GM23338 (cell line): ENCODE measurements around the gene COX6B2. TPM values are rescaled to one million over a fixed set of nuclear protein-coding genes. Genes with fewer than 3 reads are reported as not detected.

ENCODE experiments used
- ATAC-seq: fragments of 200-7000 bp; cut with Tn5 transposase; 3 replicates; pipeline ENCODE4 v1.9.1; 2020
- DNase-seq: peaks from one replicate; pipeline ENCODE4 v3.0.0-alpha.2; 2015; ENCODE audit warnings: low spot score
- H2AFZ ChIP-seq: fragments of 200-600 bp; sonication (generic); 2 replicates; pipeline ENCODE4 v1.8.0; 2016; ENCODE audit warnings: antibody characterized with exemption, mild to moderate bottlenecking, moderate library complexity
- H3F3A ChIP-seq: fragments of 200-600 bp; sonication (generic); replicated peaks from 2 replicates; pipeline ENCODE4 v1.8.0; 2017; ENCODE audit warnings: antibody characterized with exemption, mixed run types, low read depth
- H3K27ac ChIP-seq: fragments of 200-600 bp; sonication (generic); 2 replicates; pipeline ENCODE4 v1.6.1; 2016; ENCODE audit warnings: low read depth
- H3K27me3 ChIP-seq: fragments of 200-600 bp; sonication (generic); 2 replicates; pipeline ENCODE4 v1.8.0; 2016; ENCODE audit warnings: mild to moderate bottlenecking, mixed run types, moderate library complexity; ENCODE audit not compliant: insufficient read depth
- H3K36me3 ChIP-seq: fragments of 200-600 bp; sonication (generic); 2 replicates; pipeline ENCODE4 v1.8.0; 2016; ENCODE audit warnings: mild to moderate bottlenecking; ENCODE audit not compliant: insufficient read depth
- H3K4me1 ChIP-seq: fragments of 200-600 bp; sonication (generic); 2 replicates; pipeline ENCODE4 v1.8.0; 2016; ENCODE audit warnings: mild to moderate bottlenecking, moderate library complexity; ENCODE audit not compliant: insufficient read depth
- H3K4me2 ChIP-seq: fragments of 200-600 bp; sonication (generic); 2 replicates; pipeline ENCODE4 v1.7.1; 2017; ENCODE audit warnings: mixed run types
- H3K4me3 ChIP-seq: fragments of 200-600 bp; sonication (generic); 2 replicates; pipeline ENCODE4 v1.6.1; 2016; ENCODE audit warnings: mixed run types
- H3K79me2 ChIP-seq: fragments of 200-600 bp; sonication (generic); replicated peaks from 2 replicates; pipeline ENCODE4 v1.8.0; 2017; ENCODE audit warnings: mild to moderate bottlenecking; ENCODE audit not compliant: insufficient read depth
- H3K9me2 ChIP-seq: fragments of 200-600 bp; sonication (generic); 2 replicates; pipeline ENCODE4 v1.8.0; 2017; ENCODE audit not compliant: insufficient read depth
- H4K20me1 ChIP-seq: fragments of 200-600 bp; sonication (generic); replicated peaks from 2 replicates; pipeline ENCODE4 v1.8.0; 2017; ENCODE audit warnings: mild to moderate bottlenecking; ENCODE audit not compliant: insufficient read depth
- H3K27ac Mint-ChIP-seq: 2 replicates; pipeline ENCODE4 v1.8.0; 2020; ENCODE audit warnings: inconsistent platforms, mild to moderate bottlenecking, moderate library complexity, mixed read lengths
- H3K27me3 Mint-ChIP-seq: 3 replicates; pipeline ENCODE4 v1.8.0; 2022; ENCODE audit warnings: low read depth, mild to moderate bottlenecking, moderate library complexity, mixed read lengths, inconsistent platforms; ENCODE audit not compliant: insufficient read depth, poor library complexity
- H3K36me3 Mint-ChIP-seq: 3 replicates; pipeline ENCODE4 v1.8.0; 2021; ENCODE audit warnings: low read depth, mild to moderate bottlenecking, inconsistent platforms, moderate library complexity, mixed read lengths
- H3K4me1 Mint-ChIP-seq: 3 replicates; pipeline ENCODE4 v1.8.0; 2020; ENCODE audit warnings: mild to moderate bottlenecking, inconsistent platforms, mixed read lengths
- H3K4me3 Mint-ChIP-seq: 3 replicates; pipeline ENCODE4 v1.8.0; 2021; ENCODE audit warnings: moderate library complexity, mild to moderate bottlenecking, inconsistent platforms, mixed read lengths
- H3K9me3 Mint-ChIP-seq: 3 replicates; pipeline ENCODE4 v1.8.0; 2020; ENCODE audit warnings: moderate library complexity, mild to moderate bottlenecking, inconsistent platforms, mixed read lengths
- CREB1 ChIP-seq: fragments of 250-450 bp; sonication (Bioruptor Pico); IDR thresholded peaks from 2 replicates; pipeline ENCODE4 v1.5.0; 2020; ENCODE audit warnings: low read depth, mild to moderate bottlenecking, moderate library complexity
- EZH2 ChIP-seq: fragments of 200-600 bp; sonication (generic); IDR thresholded peaks from one replicate; pipeline ENCODE4 v1.8.0; 2017; ENCODE audit warnings: antibody characterized with exemption, mild to moderate bottlenecking, low read depth; ENCODE audit not compliant: unreplicated experiment
- EZH2phosphoT487 ChIP-seq: fragments of 200-600 bp; sonication (generic); IDR thresholded peaks from one replicate; pipeline ENCODE4 v1.8.1; 2018; ENCODE audit warnings: antibody characterized with exemption; ENCODE audit not compliant: unreplicated experiment
- NANOG ChIP-seq: IDR thresholded peaks from 2 replicates; pipeline ENCODE4 v1.6.1; 2016; ENCODE audit warnings: antibody characterized with exemption, borderline replicate concordance
- ZNF331 ChIP-seq: fragments of 250-450 bp; sonication (Bioruptor Pico); IDR thresholded peaks from 2 replicates; pipeline ENCODE4 v1.5.0; 2020; ENCODE audit warnings: low read depth, mild to moderate bottlenecking, moderate library complexity
- polyA plus RNA-seq: library from polyadenylated mRNA; unstranded; fragments of >200 nt; fragmentation: Nextera tagmentation; extraction: Ambion mirVana; gene quantifications from 2 replicates; pipeline ENCODE4 v1.2.1, GENCODE V29; 2016
- total RNA-seq: library from RNA; depleted of rRNA; stranded (reverse); fragments of >200 nt; shearing (Covaris generic); gene quantifications from 2 replicates; pipeline ENCODE4 v1.2.3, GENCODE V29; 2014
- TF ChIP-seq, protein P1 (sequence below): IDR thresholded peaks from 2 replicates; pipeline ENCODE4 v1.6.1; 2016; ENCODE audit warnings: antibody characterized with exemption
- TF ChIP-seq, protein P2 (sequence below): IDR thresholded peaks from one replicate; pipeline ENCODE4 v1.6.1; 2018; ENCODE audit warnings: antibody characterized with exemption; ENCODE audit not compliant: unreplicated experiment
- TF ChIP-seq, protein P3 (sequence below): fragments of 250-450 bp; sonication (Bioruptor Pico); IDR thresholded peaks from 2 replicates; pipeline ENCODE4 v1.5.0; 2020; ENCODE audit warnings: mild to moderate bottlenecking, moderate library complexity

Gene COX6B2
- total and polyA plus RNA-seq, 2 experiments from 2014 or later = 2.7 to 5.3 TPM

DNA sequence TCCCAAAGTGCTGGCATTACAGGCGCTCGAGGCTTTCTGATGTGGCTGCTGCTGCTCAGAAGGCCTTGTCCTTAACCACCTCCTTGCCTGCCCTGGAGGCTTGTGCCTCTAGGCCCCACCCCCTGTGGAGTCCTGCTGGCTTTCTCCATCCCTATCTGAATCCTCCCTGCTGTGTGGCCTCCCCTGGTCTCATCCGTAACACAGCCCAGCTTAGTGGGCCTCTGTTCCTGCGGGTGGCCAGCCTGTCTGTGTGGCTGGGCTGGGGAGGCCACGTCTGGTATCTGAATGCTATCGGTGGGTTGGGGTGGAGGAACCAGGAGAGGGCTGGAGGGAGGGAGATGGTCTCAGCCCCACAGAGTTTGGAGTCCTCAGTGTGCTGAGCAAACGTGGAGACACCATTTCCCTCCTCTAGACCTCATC is 36.0 kb upstream of the COX6B2 start:
- H3F3A ChIP-seq = peaks cover 57% of the 10 kb centered on the region
- H3K4me3 Mint-ChIP-seq = no peak overlapping the region; the same call in 2 of the 3 replicates
- H3K4me1 ChIP-seq = peaks cover 66% of the 10 kb centered on the region
- no peak overlapping the region for H2AFZ ChIP-seq
- no peaks in the 10 kb centered on the region for H3K27me3 ChIP-seq
- peaks cover 45% of the 10 kb centered on the region for H3K27me3 Mint-ChIP-seq
- peak; percentile 57 for DNase-seq
- H4K20me1 ChIP-seq = peaks cover 40% of the 10 kb centered on the region
- H3K79me2 ChIP-seq = peaks cover 28% of the 10 kb centered on the region
- no peak overlapping the region for H3K4me3 ChIP-seq
- peak overlapping the region; percentile 26; the same call in 1 of the 2 replicates for H3K27ac Mint-ChIP-seq
- TF ChIP-seq NANOG = no peak
- TF ChIP-seq CREB1 (CRISPR knock-in tag) = no peak
- no peak for TF ChIP-seq EZH2phosphoT487
- TF ChIP-seq EZH2 = no peak
- no peak for TF ChIP-seq ZNF331 (CRISPR knock-in tag)
- TF ChIP-seq, protein P1, sequence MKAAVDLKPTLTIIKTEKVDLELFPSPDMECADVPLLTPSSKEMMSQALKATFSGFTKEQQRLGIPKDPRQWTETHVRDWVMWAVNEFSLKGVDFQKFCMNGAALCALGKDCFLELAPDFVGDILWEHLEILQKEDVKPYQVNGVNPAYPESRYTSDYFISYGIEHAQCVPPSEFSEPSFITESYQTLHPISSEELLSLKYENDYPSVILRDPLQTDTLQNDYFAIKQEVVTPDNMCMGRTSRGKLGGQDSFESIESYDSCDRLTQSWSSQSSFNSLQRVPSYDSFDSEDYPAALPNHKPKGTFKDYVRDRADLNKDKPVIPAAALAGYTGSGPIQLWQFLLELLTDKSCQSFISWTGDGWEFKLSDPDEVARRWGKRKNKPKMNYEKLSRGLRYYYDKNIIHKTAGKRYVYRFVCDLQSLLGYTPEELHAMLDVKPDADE = no peak
- TF ChIP-seq, protein P2, sequence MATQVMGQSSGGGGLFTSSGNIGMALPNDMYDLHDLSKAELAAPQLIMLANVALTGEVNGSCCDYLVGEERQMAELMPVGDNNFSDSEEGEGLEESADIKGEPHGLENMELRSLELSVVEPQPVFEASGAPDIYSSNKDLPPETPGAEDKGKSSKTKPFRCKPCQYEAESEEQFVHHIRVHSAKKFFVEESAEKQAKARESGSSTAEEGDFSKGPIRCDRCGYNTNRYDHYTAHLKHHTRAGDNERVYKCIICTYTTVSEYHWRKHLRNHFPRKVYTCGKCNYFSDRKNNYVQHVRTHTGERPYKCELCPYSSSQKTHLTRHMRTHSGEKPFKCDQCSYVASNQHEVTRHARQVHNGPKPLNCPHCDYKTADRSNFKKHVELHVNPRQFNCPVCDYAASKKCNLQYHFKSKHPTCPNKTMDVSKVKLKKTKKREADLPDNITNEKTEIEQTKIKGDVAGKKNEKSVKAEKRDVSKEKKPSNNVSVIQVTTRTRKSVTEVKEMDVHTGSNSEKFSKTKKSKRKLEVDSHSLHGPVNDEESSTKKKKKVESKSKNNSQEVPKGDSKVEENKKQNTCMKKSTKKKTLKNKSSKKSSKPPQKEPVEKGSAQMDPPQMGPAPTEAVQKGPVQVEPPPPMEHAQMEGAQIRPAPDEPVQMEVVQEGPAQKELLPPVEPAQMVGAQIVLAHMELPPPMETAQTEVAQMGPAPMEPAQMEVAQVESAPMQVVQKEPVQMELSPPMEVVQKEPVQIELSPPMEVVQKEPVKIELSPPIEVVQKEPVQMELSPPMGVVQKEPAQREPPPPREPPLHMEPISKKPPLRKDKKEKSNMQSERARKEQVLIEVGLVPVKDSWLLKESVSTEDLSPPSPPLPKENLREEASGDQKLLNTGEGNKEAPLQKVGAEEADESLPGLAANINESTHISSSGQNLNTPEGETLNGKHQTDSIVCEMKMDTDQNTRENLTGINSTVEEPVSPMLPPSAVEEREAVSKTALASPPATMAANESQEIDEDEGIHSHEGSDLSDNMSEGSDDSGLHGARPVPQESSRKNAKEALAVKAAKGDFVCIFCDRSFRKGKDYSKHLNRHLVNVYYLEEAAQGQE = no peak
- TF ChIP-seq, protein P3, sequence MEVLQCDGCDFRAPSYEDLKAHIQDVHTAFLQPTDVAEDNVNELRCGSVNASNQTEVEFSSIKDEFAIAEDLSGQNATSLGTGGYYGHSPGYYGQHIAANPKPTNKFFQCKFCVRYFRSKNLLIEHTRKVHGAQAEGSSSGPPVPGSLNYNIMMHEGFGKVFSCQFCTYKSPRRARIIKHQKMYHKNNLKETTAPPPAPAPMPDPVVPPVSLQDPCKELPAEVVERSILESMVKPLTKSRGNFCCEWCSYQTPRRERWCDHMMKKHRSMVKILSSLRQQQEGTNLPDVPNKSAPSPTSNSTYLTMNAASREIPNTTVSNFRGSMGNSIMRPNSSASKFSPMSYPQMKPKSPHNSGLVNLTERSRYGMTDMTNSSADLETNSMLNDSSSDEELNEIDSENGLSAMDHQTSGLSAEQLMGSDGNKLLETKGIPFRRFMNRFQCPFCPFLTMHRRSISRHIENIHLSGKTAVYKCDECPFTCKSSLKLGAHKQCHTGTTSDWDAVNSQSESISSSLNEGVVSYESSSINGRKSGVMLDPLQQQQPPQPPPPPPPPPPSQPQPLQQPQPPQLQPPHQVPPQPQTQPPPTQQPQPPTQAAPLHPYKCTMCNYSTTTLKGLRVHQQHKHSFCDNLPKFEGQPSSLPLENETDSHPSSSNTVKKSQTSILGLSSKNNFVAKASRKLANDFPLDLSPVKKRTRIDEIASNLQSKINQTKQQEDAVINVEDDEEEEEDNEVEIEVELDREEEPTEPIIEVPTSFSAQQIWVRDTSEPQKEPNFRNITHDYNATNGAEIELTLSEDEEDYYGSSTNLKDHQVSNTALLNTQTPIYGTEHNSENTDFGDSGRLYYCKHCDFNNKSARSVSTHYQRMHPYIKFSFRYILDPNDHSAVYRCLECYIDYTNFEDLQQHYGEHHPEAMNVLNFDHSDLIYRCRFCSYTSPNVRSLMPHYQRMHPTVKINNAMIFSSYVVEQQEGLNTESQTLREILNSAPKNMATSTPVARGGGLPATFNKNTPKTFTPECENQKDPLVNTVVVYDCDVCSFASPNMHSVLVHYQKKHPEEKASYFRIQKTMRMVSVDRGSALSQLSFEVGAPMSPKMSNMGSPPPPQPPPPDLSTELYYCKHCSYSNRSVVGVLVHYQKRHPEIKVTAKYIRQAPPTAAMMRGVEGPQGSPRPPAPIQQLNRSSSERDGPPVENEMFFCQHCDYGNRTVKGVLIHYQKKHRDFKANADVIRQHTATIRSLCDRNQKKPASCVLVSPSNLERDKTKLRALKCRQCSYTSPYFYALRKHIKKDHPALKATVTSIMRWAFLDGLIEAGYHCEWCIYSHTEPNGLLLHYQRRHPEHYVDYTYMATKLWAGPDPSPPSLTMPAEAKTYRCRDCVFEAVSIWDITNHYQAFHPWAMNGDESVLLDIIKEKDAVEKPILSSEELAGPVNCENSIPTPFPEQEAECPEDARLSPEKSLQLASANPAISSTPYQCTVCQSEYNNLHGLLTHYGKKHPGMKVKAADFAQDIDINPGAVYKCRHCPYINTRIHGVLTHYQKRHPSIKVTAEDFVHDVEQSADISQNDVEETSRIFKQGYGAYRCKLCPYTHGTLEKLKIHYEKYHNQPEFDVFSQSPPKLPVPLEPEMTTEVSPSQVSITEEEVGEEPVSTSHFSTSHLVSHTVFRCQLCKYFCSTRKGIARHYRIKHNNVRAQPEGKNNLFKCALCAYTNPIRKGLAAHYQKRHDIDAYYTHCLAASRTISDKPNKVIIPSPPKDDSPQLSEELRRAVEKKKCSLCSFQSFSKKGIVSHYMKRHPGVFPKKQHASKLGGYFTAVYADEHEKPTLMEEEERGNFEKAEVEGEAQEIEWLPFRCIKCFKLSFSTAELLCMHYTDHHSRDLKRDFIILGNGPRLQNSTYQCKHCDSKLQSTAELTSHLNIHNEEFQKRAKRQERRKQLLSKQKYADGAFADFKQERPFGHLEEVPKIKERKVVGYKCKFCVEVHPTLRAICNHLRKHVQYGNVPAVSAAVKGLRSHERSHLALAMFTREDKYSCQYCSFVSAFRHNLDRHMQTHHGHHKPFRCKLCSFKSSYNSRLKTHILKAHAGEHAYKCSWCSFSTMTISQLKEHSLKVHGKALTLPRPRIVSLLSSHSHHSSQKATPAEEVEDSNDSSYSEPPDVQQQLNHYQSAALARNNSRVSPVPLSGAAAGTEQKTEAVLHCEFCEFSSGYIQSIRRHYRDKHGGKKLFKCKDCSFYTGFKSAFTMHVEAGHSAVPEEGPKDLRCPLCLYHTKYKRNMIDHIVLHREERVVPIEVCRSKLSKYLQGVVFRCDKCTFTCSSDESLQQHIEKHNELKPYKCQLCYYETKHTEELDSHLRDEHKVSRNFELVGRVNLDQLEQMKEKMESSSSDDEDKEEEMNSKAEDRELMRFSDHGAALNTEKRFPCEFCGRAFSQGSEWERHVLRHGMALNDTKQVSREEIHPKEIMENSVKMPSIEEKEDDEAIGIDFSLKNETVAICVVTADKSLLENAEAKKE (CRISPR knock-in tag) = no peak
- H3K4me1 Mint-ChIP-seq = peaks cover 69% of the 10 kb centered on the region
- ATAC-seq = peak; percentile 6
- H3K36me3 ChIP-seq = peaks cover 11% of the 10 kb centered on the region; the same call in 1 of the 2 replicates
- peak overlapping the region; percentile 15; the same call in 1 of the 2 replicates for H3K27ac ChIP-seq
- H3K9me3 Mint-ChIP-seq = no peaks in the 10 kb centered on the region; the same call in 2 of the 3 replicates
- no peaks in the 10 kb centered on the region for H3K9me2 ChIP-seq
- H3K36me3 Mint-ChIP-seq = peaks cover 54% of the 10 kb centered on the region
- no peak overlapping the region; the same call in 1 of the 2 replicates for H3K4me2 ChIP-seq
